Lung (tissue), 12 donors: ENCODE data around the gene IQCH. TPM values are rescaled to one million over a fixed set of nuclear protein-coding genes. Genes with fewer than 3 reads are reported as not detected.
A peak's percentile ranks its signal among the peaks of the same experiment; 100 is the strongest.

ENCODE experiments used
- ATAC-seq: fragments of 200-7000 bp; cut with Tn5 transposase; one replicate; pipeline ENCODE4 v1.9.1; 2020; ENCODE audit warnings: moderate number of reproducible peaks; ENCODE audit not compliant: insufficient read depth, low FRiP score
- DNase-seq, 3 donors: peaks; one replicate each; pipeline ENCODE4 v3.0.0-alpha.2; 2013 to 2017
- H3K27ac ChIP-seq, 2 donors: one replicate each; pipeline ENCODE4 v1.5.1; 2013; ENCODE audit warnings: mild to moderate bottlenecking in 2 of 2, moderate library complexity in 2 of 2, control low read depth in 1 of 2, inconsistent platforms in 1 of 2, low read depth in 1 of 2, low read length in 1 of 2
- H3K27me3 ChIP-seq, 3 donors: one replicate each; pipeline ENCODE4 v1.5.1; 2013; ENCODE audit warnings: low read length in 2 of 3; ENCODE audit not compliant: control insufficient read depth in 3 of 3, insufficient read depth in 3 of 3
- H3K36me3 ChIP-seq, 4 donors: one replicate each; pipeline ENCODE4 v1.5.1; 2013; ENCODE audit warnings: low read length in 4 of 4, mild to moderate bottlenecking in 1 of 4, moderate library complexity in 1 of 4; ENCODE audit not compliant: control insufficient read depth in 4 of 4, insufficient read depth in 4 of 4
- H3K4me1 ChIP-seq, 5 donors: one replicate each; pipeline ENCODE4 v1.5.1; 2013; ENCODE audit warnings: low read length in 5 of 5, mild to moderate bottlenecking in 2 of 5, moderate library complexity in 1 of 5; ENCODE audit not compliant: control insufficient read depth in 5 of 5, insufficient read depth in 5 of 5
- H3K4me3 ChIP-seq: one replicate; pipeline ENCODE4 v1.5.1; 2013; ENCODE audit warnings: mild to moderate bottlenecking, control low read depth, moderate library complexity
- H3K9ac ChIP-seq, 2 donors: one replicate each; pipeline ENCODE4 v1.5.1; 2013; ENCODE audit warnings: low read length in 2 of 2, control low read depth in 1 of 2; ENCODE audit not compliant: insufficient read depth in 1 of 2
- H3K9me3 ChIP-seq, 4 donors: one replicate each; pipeline ENCODE4 v1.5.1; 2013; ENCODE audit warnings: low read length in 3 of 4, mild to moderate bottlenecking in 1 of 4, moderate library complexity in 1 of 4; ENCODE audit not compliant: control insufficient read depth in 4 of 4, insufficient read depth in 3 of 4
- CTCF ChIP-seq: IDR thresholded peaks from 2 replicates; pipeline ENCODE4 v1.5.1; 2012; ENCODE audit warnings: mild to moderate bottlenecking; ENCODE audit errors: control extremely low read depth, extremely low read depth
- whole genome bisulfite sequencing, 2 donors: extraction: QIAGEN DNeasy Blood & Tissue Kit; methylation state at CpG; one replicate each; pipeline ENCODE4 v1.1.7; 2013; 5-methylcytosine and 5-hydroxymethylcytosine counted together
- polyA plus RNA-seq, 2 donors: library from polyadenylated mRNA; stranded (reverse); fragments of 200-250 nt; gene quantifications; one replicate each; pipeline ENCODE4 v1.2.1, GENCODE V29; 2013
- total RNA-seq, 2 donors: library from RNA; depleted of rRNA in 1 of 2; stranded (reverse); fragments of >200 nt in 1 of 2; gene quantifications; one replicate each; pipeline ENCODE4 v1.2.1, GENCODE V29; 2014 to 2021
- donor health status: control.
- donor health status: control.
- donor health status: Bipolar disorder and iron deficiency.
- donor health status: healthy.
- donor health status: DM: yes; HTN: yes; CAD: no.

The IQCH gene
- total and polyA plus RNA-seq, 4 donors: 1.1 to 10.5 (median 4.5) TPM

DNA sequence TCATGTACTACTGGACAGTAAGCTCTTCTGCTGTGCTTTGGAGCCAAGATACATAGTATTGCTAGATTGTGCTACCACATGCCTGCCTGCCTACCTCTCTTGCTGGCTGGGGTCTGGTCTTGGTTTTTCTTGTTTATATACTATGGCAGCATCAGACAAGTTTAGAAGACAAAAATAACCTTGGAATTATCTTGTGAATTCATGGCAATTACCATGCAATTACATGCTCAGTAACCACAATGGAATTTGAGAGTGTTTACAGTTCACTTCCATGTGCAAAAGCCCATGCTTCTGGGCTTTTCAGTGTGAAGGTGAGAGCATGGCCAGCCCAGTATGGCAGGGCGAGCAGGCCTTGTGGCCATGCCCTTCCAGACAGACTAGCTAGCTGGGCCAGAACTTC lies 218.4 kb downstream of the IQCH start:
- no peak for TF ChIP-seq CTCF
- no peaks in the 10 kb centered on the region for H3K36me3 ChIP-seq
- DNase-seq (no peak), ATAC-seq (no peak)
- WGBS, 2 donors: 86 to 92% methylated on average over 1 of the region's 1 CpG
- peaks cover 0 to 37% (median 32%) of the 10 kb centered on the region in 3 donors for H3K27me3 ChIP-seq
- no peak overlapping the region for H3K4me3 ChIP-seq
- no peaks in the 10 kb centered on the region for H3K4me1 ChIP-seq
- no peak overlapping the region for H3K9ac ChIP-seq
- H3K27ac ChIP-seq: no peak overlapping the region
- peaks cover 0 to 1% (median 0%) of the 10 kb centered on the region in 4 donors for H3K9me3 ChIP-seq

DNA sequence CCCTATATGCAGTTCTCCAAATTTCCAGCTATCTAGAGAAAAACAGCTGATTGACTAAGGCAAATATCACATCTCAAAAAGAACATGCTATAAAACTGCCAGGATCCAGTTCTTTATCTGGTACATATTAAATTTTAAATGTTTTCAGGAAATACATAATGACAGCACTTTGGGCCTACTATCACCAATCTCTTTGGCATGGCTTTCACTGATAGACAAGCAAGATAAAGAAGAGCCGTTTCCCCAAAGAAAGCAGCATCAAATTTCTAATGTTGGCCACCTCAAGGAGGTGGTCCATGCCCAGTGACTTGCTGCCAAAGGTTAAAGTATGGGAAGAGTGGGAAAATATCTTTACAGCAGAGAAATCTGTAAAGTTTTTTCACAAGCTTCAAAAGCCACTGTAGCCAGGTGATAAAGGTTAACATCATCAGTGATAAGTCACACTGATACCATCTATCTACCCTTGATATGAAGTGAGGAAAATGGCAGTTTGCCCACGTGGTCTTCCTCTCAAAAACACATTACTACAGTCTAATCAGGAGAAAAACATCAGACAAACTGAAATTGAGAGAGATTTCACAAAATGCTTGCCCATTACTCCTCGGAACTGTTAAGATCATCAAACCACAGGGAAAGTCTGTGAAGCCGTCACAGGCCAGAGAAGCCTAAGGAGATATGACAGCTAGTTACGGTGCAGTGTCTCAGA lies 220.0 kb downstream of the IQCH start:
- Histone ChIP-seq H3K27me3 (peaks cover 0 to 28% (median 26%) of the 10 kb centered on the region in 3 donors), H3K9me3 (peaks cover 0 to 1% (median 0%) of the 10 kb centered on the region in 4 donors), H3K9ac (no peak overlapping the region), H3K36me3 (no peaks in the 10 kb centered on the region), H3K27ac (no peak overlapping the region), H3K4me3 (no peak overlapping the region), H3K4me1 (peaks cover 0 to 5% (median 0%) of the 10 kb centered on the region in 5 donors)
- no peak for TF ChIP-seq CTCF
- no peak for DNase-seq
- no peak for ATAC-seq
- 86% methylated on average over 5 of the region's 5 CpGs for WGBS, 2 donors

DNA sequence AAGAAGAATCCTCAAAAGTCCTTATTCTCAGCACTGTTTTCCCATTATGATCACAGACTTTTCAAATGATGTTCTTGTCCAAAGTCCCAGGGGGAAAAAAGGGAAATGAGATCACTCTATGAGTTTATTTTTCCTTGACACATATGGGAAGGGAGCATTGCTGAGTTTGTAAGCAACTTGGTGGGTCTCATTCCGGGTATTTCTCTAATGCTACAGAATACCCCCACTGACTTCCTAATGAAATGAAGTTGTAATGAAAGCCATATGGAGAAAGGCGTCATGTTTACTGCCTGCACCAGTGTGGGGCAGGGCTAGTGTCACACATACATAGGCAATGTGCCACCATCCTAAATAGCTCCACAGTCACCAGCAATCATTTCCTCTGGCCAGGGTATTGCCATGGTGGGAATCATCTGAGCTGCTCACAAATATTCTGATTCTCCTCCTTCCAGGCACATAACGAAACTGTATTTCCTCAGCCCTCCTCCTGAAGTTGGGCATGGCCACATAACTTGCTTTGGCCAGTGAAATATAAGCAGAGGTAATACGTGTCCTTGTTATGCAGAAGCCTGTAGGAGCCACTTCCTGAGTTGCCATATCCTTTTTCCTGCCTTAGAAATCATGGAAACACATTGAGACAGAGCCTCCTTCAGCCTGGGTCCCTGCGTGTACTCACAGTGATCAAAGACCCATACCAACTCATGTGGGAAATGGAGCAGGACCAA lies 225.4 kb downstream of the IQCH start:
- H3K4me1 ChIP-seq: peaks cover 0 to 11% (median 0%) of the 10 kb centered on the region in 5 donors
- H3K9ac ChIP-seq: no peak overlapping the region
- no peak for TF ChIP-seq CTCF
- no peaks in the 10 kb centered on the region for H3K36me3 ChIP-seq
- no peak overlapping the region for H3K4me3 ChIP-seq
- 72 to 74% methylated on average over 5 of the region's 5 CpGs for WGBS, 2 donors
- no peak overlapping the region for H3K27ac ChIP-seq
- peaks cover 0 to 14% (median 2%) of the 10 kb centered on the region in 3 donors for H3K27me3 ChIP-seq
- DNase-seq (peak in 2 of 3 donors; percentile 56 to 60), ATAC-seq (no peak)
- peaks cover 0 to 1% (median 0%) of the 10 kb centered on the region in 4 donors for H3K9me3 ChIP-seq
